WTC11 (cell line): ENCODE results near the gene PUSL1. TPM values are rescaled to one million over a fixed set of nuclear protein-coding genes. Genes with fewer than 3 reads are reported as not detected.
A peak's percentile ranks its signal among the peaks of the same experiment; 100 is the strongest.

Source experiments
- ATAC-seq: fragments of 200-7000 bp; cut with Tn5 transposase; 2 replicates; pipeline ENCODE4 v1.10.0; 2021; ENCODE audit warnings: mild to moderate bottlenecking, moderate library complexity
- CTCF ChIA-PET: fragments of 300-600 bp; sonication (Branson Sonifier 250); formaldehyde crosslinking; loops from one replicate; lab custom pipeline; 2021; ENCODE audit warnings: antibody characterized with exemption; lab: Charles Lee
- POLR2A ChIA-PET: fragments of 350-600 bp; sonication (Branson Sonifier 250); formaldehyde crosslinking; loops from one replicate; lab custom pipeline; 2021; ENCODE audit warnings: antibody characterized with exemption; lab: Charles Lee
- DNase-seq: peaks from one replicate; pipeline ENCODE4 v3.0.0; 2021; ENCODE audit warnings: low spot score
- H3K27ac Mint-ChIP-seq: 2 replicates; pipeline ENCODE4 v1.8.0; 2021; ENCODE audit warnings: mixed read lengths
- H3K27me3 Mint-ChIP-seq: 2 replicates; pipeline ENCODE4 v1.8.0; 2021; ENCODE audit warnings: low read depth, mild to moderate bottlenecking, moderate library complexity, mixed read lengths
- H3K36me3 Mint-ChIP-seq: 2 replicates; pipeline ENCODE4 v1.8.0; 2021; ENCODE audit warnings: mixed read lengths
- H3K4me1 Mint-ChIP-seq: 2 replicates; pipeline ENCODE4 v1.8.0; 2022; ENCODE audit warnings: mixed read lengths
- H3K4me3 Mint-ChIP-seq: 2 replicates; pipeline ENCODE4 v1.8.0; 2021; ENCODE audit warnings: mild to moderate bottlenecking, moderate library complexity, mixed read lengths
- H3K9me3 Mint-ChIP-seq: 2 replicates; pipeline ENCODE4 v1.8.0; 2021; ENCODE audit warnings: mixed read lengths
- ATF2 ChIP-seq: sonication (generic); formaldehyde crosslinking; IDR thresholded peaks from 2 replicates; pipeline ENCODE4 v1.8.1; 2022; ENCODE audit warnings: low read depth, missing genetic modification reagents, borderline replicate concordance
- FOXJ3 ChIP-seq: sonication (generic); formaldehyde crosslinking; IDR thresholded peaks from 2 replicates; pipeline ENCODE4 v1.9.0; 2021; ENCODE audit warnings: missing genetic modification reagents, mild to moderate bottlenecking, borderline replicate concordance
- FOXP1 ChIP-seq: sonication (generic); formaldehyde crosslinking; IDR thresholded peaks from 2 replicates; pipeline ENCODE4 v1.8.0; 2022; ENCODE audit warnings: missing genetic modification reagents, mild to moderate bottlenecking, moderate library complexity, borderline replicate concordance
- GRHL2 ChIP-seq: fragments of 250-450 bp; sonication (Bioruptor Pico); IDR thresholded peaks from 2 replicates; pipeline ENCODE4 v1.8.0; 2022; ENCODE audit warnings: mild to moderate bottlenecking, moderate library complexity; ENCODE audit not compliant: insufficient replicate concordance, severe bottlenecking
- MAX ChIP-seq: sonication (generic); formaldehyde crosslinking; IDR thresholded peaks from 2 replicates; pipeline ENCODE4 v1.8.0; 2022; ENCODE audit warnings: mild to moderate bottlenecking, missing genetic modification reagents
- STAT6 ChIP-seq: sonication (generic); formaldehyde crosslinking; conservative IDR thresholded peaks from 2 replicates; pipeline ENCODE4 v1.8.1; 2023; ENCODE audit warnings: mild to moderate bottlenecking, low read depth, missing genetic modification reagents, moderate library complexity
- TCF7 ChIP-seq: sonication (generic); formaldehyde crosslinking; IDR thresholded peaks from 2 replicates; pipeline ENCODE4 v1.8.0; 2022; ENCODE audit warnings: mild to moderate bottlenecking, low read depth, missing genetic modification reagents, moderate library complexity
- ZBTB21 ChIP-seq: sonication (generic); formaldehyde crosslinking; IDR thresholded peaks from 2 replicates; pipeline ENCODE4 v1.8.1; 2023; ENCODE audit warnings: mild to moderate bottlenecking, missing genetic modification reagents, borderline replicate concordance
- ZBTB43 ChIP-seq: sonication (generic); formaldehyde crosslinking; IDR thresholded peaks from 2 replicates; pipeline ENCODE4 v1.8.1; 2023; ENCODE audit warnings: mild to moderate bottlenecking, missing genetic modification reagents
- total RNA-seq: library from RNA; stranded (reverse); gene quantifications from 3 replicates; pipeline ENCODE4 v1.2.3, GENCODE V29; 2021

PUSL1 gene
- total RNA-seq, 1 experiment from 2014 or later, result 51.5 TPM

- H3K4me1 Mint-ChIP-seq, result peaks cover 4% of the 10 kb centered on the region; the same call in 1 of the 2 replicates
- TF ChIP-seq TCF7 (CRISPR knock-in tag), result 0 out of 2 replicates have a peak, but pooled peaks have one; percentile 35
- TF ChIP-seq FOXJ3, result no peak
- TF ChIP-seq ZBTB43 (CRISPR knock-in tag), result peak; percentile 73; the same call in 1 of the 2 replicates
- 0 out of 2 replicates have a peak, but pooled peaks have one; percentile 51 for TF ChIP-seq FOXP1
- H3K27me3 Mint-ChIP-seq, result no peaks in the 10 kb centered on the region
- ChIA-PET CTCF (no interaction called here), POLR2A (interaction anchor here (0.8 to 1.0 kb wide), 2 partner anchors 8 to 17 kb away, joined by 3 to 4 read pairs; partner anchors contain the start of gene SCNN1D)
- no peak overlapping the region for H3K4me3 Mint-ChIP-seq
- no peaks in the 10 kb centered on the region for H3K9me3 Mint-ChIP-seq
- no peak for ATAC-seq
- H3K36me3 Mint-ChIP-seq, result no peaks in the 10 kb centered on the region
- H3K27ac Mint-ChIP-seq, result no peak overlapping the region
- DNase-seq, result no peak
These were observed 12.0 kb upstream of the PUSL1 start for GRCh38 chr1:1296070-1297061.

GRCh38 chr1:1297802-1298424 is 10.5 kb upstream of the PUSL1 start:
- no peaks in the 10 kb centered on the region for H3K4me1 Mint-ChIP-seq
- H3K27me3 Mint-ChIP-seq, result no peaks in the 10 kb centered on the region

More at GRCh38 chr1:1297802-1298424, 10.5 kb upstream of the PUSL1 start:
- no peak for ATAC-seq
- no peak for DNase-seq
- Mint-ChIP-seq H3K27ac (no peak overlapping the region), H3K36me3 (no peaks in the 10 kb centered on the region), H3K4me3 (no peak overlapping the region), H3K9me3 (no peaks in the 10 kb centered on the region)
- TF ChIP-seq ZBTB21, result no peak
- no peak for TF ChIP-seq GRHL2 (CRISPR knock-in tag)
- no peak for TF ChIP-seq ATF2 (CRISPR knock-in tag)
- no peak for TF ChIP-seq STAT6 (CRISPR knock-in tag)
- no peak for TF ChIP-seq MAX
- CTCF ChIA-PET, result no interaction called here
- POLR2A ChIA-PET, result interaction anchor here (1.0 kb wide), 1 partner anchor 265 kb away, joined by 3 read pairs; no protein-coding TSS in a partner anchor
